ENCODE results near the gene CD200.

CD200 gene, protein sequence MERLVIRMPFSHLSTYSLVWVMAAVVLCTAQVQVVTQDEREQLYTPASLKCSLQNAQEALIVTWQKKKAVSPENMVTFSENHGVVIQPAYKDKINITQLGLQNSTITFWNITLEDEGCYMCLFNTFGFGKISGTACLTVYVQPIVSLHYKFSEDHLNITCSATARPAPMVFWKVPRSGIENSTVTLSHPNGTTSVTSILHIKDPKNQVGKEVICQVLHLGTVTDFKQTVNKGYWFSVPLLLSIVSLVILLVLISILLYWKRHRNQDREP

DNA sequence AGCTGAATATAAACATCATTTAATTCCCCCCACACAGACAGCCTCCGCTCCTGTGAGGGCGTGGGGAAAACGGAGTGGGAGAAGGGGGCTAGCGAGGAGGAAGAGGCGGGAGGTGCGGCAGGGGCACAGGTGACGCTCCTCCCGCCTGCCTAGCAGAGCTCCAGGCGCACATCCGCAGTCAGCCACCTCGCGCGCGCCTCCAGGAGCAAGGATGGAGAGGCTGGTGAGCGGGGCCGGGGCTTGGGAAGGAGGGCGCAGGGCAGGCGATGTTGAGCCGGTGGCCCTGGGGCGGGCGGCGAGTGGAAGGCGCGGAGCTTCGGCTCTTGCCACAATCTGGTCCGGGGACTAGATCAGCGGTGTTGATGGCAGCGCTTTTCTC is at the start of gene CD200:
TSS of gene CD200 (plus strand) at position 155 of the 379 bp plus-strand sequence. CDS start at position 212, 57 bp downstream.
- Histone ChIP-seq H3K27me3 (ENCODE audit: insufficient read depth, low read length) (no peaks in the 10 kb centered on the region), H3K4me1 (ENCODE audit: insufficient read depth, low read length) (peaks cover 34% of the 10 kb centered on the region), H3K27ac (ENCODE audit: low read length) (peak within 1 kb of the TSS; percentile 85), H3K4me3 (ENCODE audit: low read length) (peak within 1 kb of the TSS; percentile 83), H3K9me3 (ENCODE audit: insufficient read depth, low read depth, low read length) (no peaks in the 10 kb centered on the region), H3K9ac (ENCODE audit: low read depth, low read length) (peak within 1 kb of the TSS; percentile 86), H3K36me3 (ENCODE audit: insufficient read depth, low read depth, low read length) (peaks cover 28% of the 10 kb centered on the region)

DNA sequence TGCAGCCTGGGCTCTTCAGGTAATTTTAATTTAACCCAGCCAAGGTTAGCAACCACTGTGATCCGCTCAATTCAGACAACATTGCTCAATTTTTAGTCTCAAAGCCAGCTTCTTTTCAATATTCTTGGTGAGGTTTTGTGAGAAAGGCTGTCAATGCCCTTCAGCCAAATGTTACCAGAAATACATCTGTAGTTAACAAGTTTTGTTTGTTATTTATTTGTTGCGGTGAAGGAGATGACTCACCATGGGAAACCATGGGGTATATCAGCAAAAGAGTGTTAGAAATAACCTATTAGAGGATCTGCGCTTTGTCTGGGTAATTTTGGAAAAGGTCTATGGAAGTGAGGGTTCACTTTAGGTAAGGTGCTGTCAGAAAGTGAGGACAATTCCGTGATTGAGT is 43.9 kb upstream of the CD200 start:
- no peaks in the 10 kb centered on the region for H3K27me3 ChIP-seq (ENCODE audit: insufficient read depth, low read length)
- no peaks in the 10 kb centered on the region for H3K9me3 ChIP-seq (ENCODE audit: insufficient read depth, low read depth, low read length)
- no peak overlapping the region for H3K4me3 ChIP-seq (ENCODE audit: low read length)
- no peak overlapping the region for H3K27ac ChIP-seq (ENCODE audit: low read length)
- peaks cover 6% of the 10 kb centered on the region for H3K4me1 ChIP-seq (ENCODE audit: insufficient read depth, low read length)
- H3K36me3 ChIP-seq (ENCODE audit: insufficient read depth, low read depth, low read length): no peaks in the 10 kb centered on the region
- H3K9ac ChIP-seq (ENCODE audit: low read depth, low read length): no peak overlapping the region

DNA sequence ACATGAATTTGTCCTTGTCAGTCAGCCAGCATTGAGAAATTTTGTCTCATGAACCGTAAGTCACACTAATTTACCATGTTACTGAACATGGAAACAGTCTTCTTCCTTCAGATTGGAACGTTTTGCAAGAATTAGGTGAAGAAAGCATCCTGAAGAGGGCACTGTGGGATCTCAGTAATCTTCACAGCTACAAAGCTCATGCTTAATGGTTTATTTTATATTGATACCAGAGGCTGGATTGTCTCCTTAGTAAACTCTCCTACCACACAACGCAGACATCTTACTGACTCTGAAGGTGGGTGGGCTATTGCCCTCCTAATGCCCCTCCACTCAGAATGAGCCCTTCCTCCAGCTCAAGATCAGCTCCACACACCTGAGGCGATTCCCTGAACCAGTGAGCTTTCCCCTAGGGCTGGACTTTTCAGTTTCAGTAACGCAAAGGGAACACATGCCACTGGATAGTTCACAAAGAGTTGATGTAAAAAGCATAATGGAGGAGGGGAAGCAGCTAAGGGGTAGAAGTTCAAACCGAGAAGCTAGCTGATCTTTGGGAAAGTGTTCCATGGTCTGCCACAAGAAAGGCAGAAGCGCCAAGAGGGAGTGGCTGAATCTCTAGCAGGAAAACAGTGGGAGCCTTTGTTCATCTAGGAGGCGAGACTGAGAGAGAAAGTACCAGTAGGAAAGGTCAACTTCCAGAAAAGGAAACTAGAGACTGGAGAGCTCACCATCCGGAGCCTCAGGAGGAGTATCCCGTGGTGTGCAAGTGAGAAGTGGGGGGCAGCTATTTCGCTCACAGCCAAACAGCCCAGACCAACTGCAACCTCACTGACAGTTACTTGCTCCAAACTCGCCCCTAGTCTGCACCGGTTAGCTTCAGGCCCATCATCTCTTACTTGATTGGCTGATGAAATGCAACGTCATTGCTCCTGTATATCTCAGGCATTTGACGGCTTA is 39.3 kb upstream of the CD200 start, which contains the start of gene SLC9C1:
TSS of gene SLC9C1 (minus strand) at position 849 of the 954 bp plus-strand sequence. CDS start 7,425 bp downstream, outside the sequence.
- Histone ChIP-seq H3K9ac (ENCODE audit: low read depth, low read length) (peak within 1 kb of the TSS; percentile 67; the same call in 1 of the 2 replicates), H3K4me1 (ENCODE audit: insufficient read depth, low read length) (peaks cover 6% of the 10 kb centered on the region), H3K27me3 (ENCODE audit: insufficient read depth, low read length) (no peaks in the 10 kb centered on the region), H3K36me3 (ENCODE audit: insufficient read depth, low read depth, low read length) (no peaks in the 10 kb centered on the region), H3K27ac (ENCODE audit: low read length) (peak within 1 kb of the TSS; percentile 74), H3K4me3 (ENCODE audit: low read length) (peak within 1 kb of the TSS; percentile 37; the same call in 1 of the 2 replicates), H3K9me3 (ENCODE audit: insufficient read depth, low read depth, low read length) (no peaks in the 10 kb centered on the region)

DNA sequence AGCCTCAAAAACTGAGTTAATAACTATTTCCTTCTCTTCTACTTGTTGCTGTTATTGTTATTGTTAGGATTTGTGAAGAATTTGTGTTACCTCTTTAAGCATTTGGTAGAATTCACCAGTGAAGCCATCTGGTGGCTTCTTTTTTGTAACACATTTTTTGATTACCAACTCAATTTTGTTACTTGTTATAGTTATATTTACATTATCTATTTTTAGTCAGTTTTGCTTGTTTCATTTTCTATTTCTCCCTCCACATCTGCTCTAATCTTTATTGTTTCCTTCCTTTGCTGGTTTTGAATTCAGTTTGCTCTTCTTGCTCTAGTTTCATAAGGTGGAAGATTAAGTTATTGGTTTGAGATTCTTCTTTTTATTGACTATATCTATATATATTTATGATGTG is 35.2 kb upstream of the CD200 start:
- no peak overlapping the region for H3K27ac ChIP-seq (ENCODE audit: low read length)
- H3K9me3 ChIP-seq (ENCODE audit: insufficient read depth, low read depth, low read length): peaks cover 9% of the 10 kb centered on the region; the same call in 1 of the 2 replicates
- H3K4me3 ChIP-seq (ENCODE audit: low read length): no peak overlapping the region
- H3K9ac ChIP-seq (ENCODE audit: low read depth, low read length): no peak overlapping the region; the same call in 1 of the 2 replicates
- H3K27me3 ChIP-seq (ENCODE audit: insufficient read depth, low read length): no peaks in the 10 kb centered on the region
- H3K4me1 ChIP-seq (ENCODE audit: insufficient read depth, low read length): peaks cover 12% of the 10 kb centered on the region
- no peaks in the 10 kb centered on the region for H3K36me3 ChIP-seq (ENCODE audit: insufficient read depth, low read depth, low read length)

- Histone ChIP-seq H3K4me3 (ENCODE audit: low read length) (no peak overlapping the region), H3K4me1 (ENCODE audit: insufficient read depth, low read length) (peaks cover 13% of the 10 kb centered on the region; the same call in 1 of the 2 replicates), H3K27ac (ENCODE audit: low read length) (no peak overlapping the region), H3K27me3 (ENCODE audit: insufficient read depth, low read length) (no peaks in the 10 kb centered on the region), H3K36me3 (ENCODE audit: insufficient read depth, low read depth, low read length) (no peaks in the 10 kb centered on the region), H3K9ac (ENCODE audit: low read depth, low read length) (no peak overlapping the region), H3K9me3 (ENCODE audit: insufficient read depth, low read depth, low read length) (peaks cover 9% of the 10 kb centered on the region; the same call in 1 of the 2 replicates)
Observed at GRCh38 chr3:112298781-112299180, 34.2 kb upstream of the CD200 start.

DNA sequence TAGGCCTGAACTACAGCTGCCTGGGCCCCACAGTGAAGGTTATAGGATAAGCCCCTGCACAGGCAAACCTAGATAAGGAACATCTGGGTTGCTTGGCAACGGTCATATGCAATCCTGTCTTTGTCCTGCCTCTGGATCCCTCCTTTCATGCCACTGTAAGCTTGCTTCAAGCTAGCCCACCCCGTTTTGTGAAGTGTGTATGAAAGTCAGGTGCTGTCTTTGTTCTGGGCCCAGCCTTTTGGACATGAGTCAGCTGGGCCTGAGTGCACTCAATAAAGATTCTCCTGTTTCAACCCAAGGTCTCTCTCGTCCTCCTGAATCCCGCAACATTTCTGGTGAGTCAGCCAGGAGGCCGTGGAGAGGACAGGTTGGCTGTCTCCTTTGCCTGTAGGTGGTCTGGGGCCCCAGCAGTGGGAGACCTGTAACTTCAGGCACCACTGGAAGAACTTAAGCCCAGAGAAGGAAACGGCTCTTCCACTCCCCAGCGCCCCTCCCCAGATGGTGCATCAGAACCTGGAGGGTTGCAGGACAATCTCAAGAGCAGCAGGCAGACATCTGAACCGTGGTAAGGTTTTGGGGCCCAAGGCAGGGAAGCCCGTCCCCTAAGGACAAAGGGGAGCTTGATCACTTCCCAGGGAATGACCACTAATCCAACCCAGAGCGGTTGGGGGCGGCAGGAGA is 30.7 kb upstream of the CD200 start:
- peak overlapping the region; percentile 66; the same call in 1 of the 2 replicates for H3K4me3 ChIP-seq (ENCODE audit: low read length)
- H3K4me1 ChIP-seq (ENCODE audit: insufficient read depth, low read length): peaks cover 28% of the 10 kb centered on the region
- no peaks in the 10 kb centered on the region for H3K36me3 ChIP-seq (ENCODE audit: insufficient read depth, low read depth, low read length)
- H3K9ac ChIP-seq (ENCODE audit: low read depth, low read length): peak overlapping the region; percentile 85; the same call in 1 of the 2 replicates
- peak overlapping the region; percentile 93 for H3K27ac ChIP-seq (ENCODE audit: low read length)
- no peaks in the 10 kb centered on the region for H3K27me3 ChIP-seq (ENCODE audit: insufficient read depth, low read length)
- H3K9me3 ChIP-seq (ENCODE audit: insufficient read depth, low read depth, low read length): peaks cover 9% of the 10 kb centered on the region; the same call in 1 of the 2 replicates

GRCh38 chr3:112302881-112303763 is 29.8 kb upstream of the CD200 start:
- H3K27me3 ChIP-seq (ENCODE audit: insufficient read depth, low read length): no peaks in the 10 kb centered on the region
- H3K9ac ChIP-seq (ENCODE audit: low read depth, low read length): peak overlapping the region; percentile 85
- peaks cover 9% of the 10 kb centered on the region; the same call in 1 of the 2 replicates for H3K9me3 ChIP-seq (ENCODE audit: insufficient read depth, low read depth, low read length)
- H3K4me3 ChIP-seq (ENCODE audit: low read length): peak overlapping the region; percentile 66
- H3K4me1 ChIP-seq (ENCODE audit: insufficient read depth, low read length): peaks cover 28% of the 10 kb centered on the region
- no peaks in the 10 kb centered on the region for H3K36me3 ChIP-seq (ENCODE audit: insufficient read depth, low read depth, low read length)
- H3K27ac ChIP-seq (ENCODE audit: low read length): peak overlapping the region; percentile 93

GRCh38 chr3:112303764-112304325 is 29.1 kb upstream of the CD200 start:
- Histone ChIP-seq H3K9ac (ENCODE audit: low read depth, low read length) (peak overlapping the region; percentile 85), H3K4me3 (ENCODE audit: low read length) (peak overlapping the region; percentile 66), H3K27ac (ENCODE audit: low read length) (peak overlapping the region; percentile 93), H3K9me3 (ENCODE audit: insufficient read depth, low read depth, low read length) (peaks cover 9% of the 10 kb centered on the region; the same call in 1 of the 2 replicates), H3K4me1 (ENCODE audit: insufficient read depth, low read length) (peaks cover 32% of the 10 kb centered on the region), H3K27me3 (ENCODE audit: insufficient read depth, low read length) (no peaks in the 10 kb centered on the region), H3K36me3 (ENCODE audit: insufficient read depth, low read depth, low read length) (no peaks in the 10 kb centered on the region)

- H3K9ac ChIP-seq (ENCODE audit: low read depth, low read length): peak overlapping the region; percentile 85; the same call in 1 of the 2 replicates
Observed at GRCh38 chr3:112304611-112305010, 28.3 kb upstream of the CD200 start.

GRCh38 chr3:112306825-112307224 is 26.1 kb upstream of the CD200 start:
- H3K27ac ChIP-seq (ENCODE audit: low read length): no peak overlapping the region
- peaks cover 32% of the 10 kb centered on the region for H3K4me1 ChIP-seq (ENCODE audit: insufficient read depth, low read length)
- H3K9ac ChIP-seq (ENCODE audit: low read depth, low read length): no peak overlapping the region
- no peaks in the 10 kb centered on the region for H3K36me3 ChIP-seq (ENCODE audit: insufficient read depth, low read depth, low read length)
- peaks cover 3% of the 10 kb centered on the region; the same call in 1 of the 2 replicates for H3K9me3 ChIP-seq (ENCODE audit: insufficient read depth, low read depth, low read length)
- no peaks in the 10 kb centered on the region for H3K27me3 ChIP-seq (ENCODE audit: insufficient read depth, low read length)
- H3K4me3 ChIP-seq (ENCODE audit: low read length): no peak overlapping the region

More at GRCh38 chr3:112304611-112305010, 28.3 kb upstream of the CD200 start:
- peaks cover 9% of the 10 kb centered on the region; the same call in 1 of the 2 replicates for H3K9me3 ChIP-seq (ENCODE audit: insufficient read depth, low read depth, low read length)
- no peaks in the 10 kb centered on the region for H3K36me3 ChIP-seq (ENCODE audit: insufficient read depth, low read depth, low read length)
- peak overlapping the region; percentile 66; the same call in 1 of the 2 replicates for H3K4me3 ChIP-seq (ENCODE audit: low read length)
- no peaks in the 10 kb centered on the region for H3K27me3 ChIP-seq (ENCODE audit: insufficient read depth, low read length)
- H3K4me1 ChIP-seq (ENCODE audit: insufficient read depth, low read length): peaks cover 32% of the 10 kb centered on the region
- peak overlapping the region; percentile 93 for H3K27ac ChIP-seq (ENCODE audit: low read length)

All from iPS-20b (cell line).